Colonic mucosa (tissue), 4 donors: ENCODE data around the gene ACSL4. TPM values are rescaled to one million over a fixed set of nuclear protein-coding genes. Genes with fewer than 3 reads are reported as not detected.

Experiments
- DNase-seq: peaks from one replicate; pipeline ENCODE4 v3.0.0-alpha.2; 2020
- H3K27ac ChIP-seq: fragments of 200-600 bp; one replicate; pipeline ENCODE4 v1.8.0; 2021
- H3K27me3 ChIP-seq: fragments of 200-600 bp; one replicate; pipeline ENCODE4 v1.8.0; 2021
- H3K36me3 ChIP-seq: fragments of 200-600 bp; one replicate; pipeline ENCODE4 v1.8.0; 2021
- H3K4me1 ChIP-seq: fragments of 200-600 bp; one replicate; pipeline ENCODE4 v1.8.0; 2021; ENCODE audit warnings: mild to moderate bottlenecking
- H3K4me3 ChIP-seq: fragments of 200-600 bp; one replicate; pipeline ENCODE4 v1.8.0; 2021
- H3K9ac ChIP-seq, 2 donors: one replicate each; pipeline ENCODE4 v1.7.0; 2013; ENCODE audit warnings: control low read depth in 2 of 2, low read depth in 2 of 2, low read length in 2 of 2
- H3K9me3 ChIP-seq: fragments of 200-600 bp; one replicate; pipeline ENCODE4 v1.8.0; 2021
- intact Hi-C: fragments of 100-400 bp; cut with DNase I; formaldehyde crosslinking; loops from one replicate; pipeline ENCODE4 v1.14.1; 2022
- total RNA-seq, 2 donors: library from RNA; stranded (reverse); fragmentation: NEBNext Ultra II Directional in 1 of 2; extraction: Animal tissue kit (Norgen Biotek cat#: 25700) in 1 of 2; gene quantifications; one replicate each; pipeline ENCODE4 v1.2.1, GENCODE V29; 2021
- TF ChIP-seq, protein P1 (sequence below): fragments of 200-600 bp; IDR thresholded peaks from one replicate; pipeline ENCODE4 v1.8.0; 2022; ENCODE audit warnings: antibody characterized with exemption, mild to moderate bottlenecking
- donor health status: healthy.
- donor health status: DM: no; HTN: no; CAD: no.
- donor health status: DM: no; HTN: no; CAD: no.

Gene ACSL4
- total RNA-seq, 2 donors from 2014 or later = 10.6 to 27.9 TPM

DNA sequence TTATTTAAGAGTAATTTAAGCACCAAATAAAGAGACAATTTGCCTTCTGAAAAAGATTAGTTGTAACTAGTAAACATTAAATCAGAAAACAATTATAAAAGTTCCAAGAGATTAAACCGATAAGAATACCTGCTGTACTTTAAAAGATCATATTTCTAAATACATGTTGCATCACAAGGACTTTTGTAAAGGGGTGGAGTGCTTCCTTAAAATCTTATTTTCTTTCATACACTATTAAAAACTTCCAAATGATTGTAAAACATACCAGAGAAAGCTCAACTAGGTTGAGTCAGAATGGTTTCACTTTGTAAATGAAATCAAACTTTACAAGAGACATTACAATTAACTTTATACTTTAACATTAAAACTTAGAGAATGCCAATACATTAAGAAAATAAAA, 41.8 kb downstream of the ACSL4 start:
- H3K9me3 ChIP-seq = no peaks in the 10 kb centered on the region
- no peak overlapping the region for H3K4me3 ChIP-seq
- no peaks in the 10 kb centered on the region for H3K4me1 ChIP-seq
- no peak for DNase-seq
- H3K36me3 ChIP-seq = no peaks in the 10 kb centered on the region
- TF ChIP-seq, protein P1, sequence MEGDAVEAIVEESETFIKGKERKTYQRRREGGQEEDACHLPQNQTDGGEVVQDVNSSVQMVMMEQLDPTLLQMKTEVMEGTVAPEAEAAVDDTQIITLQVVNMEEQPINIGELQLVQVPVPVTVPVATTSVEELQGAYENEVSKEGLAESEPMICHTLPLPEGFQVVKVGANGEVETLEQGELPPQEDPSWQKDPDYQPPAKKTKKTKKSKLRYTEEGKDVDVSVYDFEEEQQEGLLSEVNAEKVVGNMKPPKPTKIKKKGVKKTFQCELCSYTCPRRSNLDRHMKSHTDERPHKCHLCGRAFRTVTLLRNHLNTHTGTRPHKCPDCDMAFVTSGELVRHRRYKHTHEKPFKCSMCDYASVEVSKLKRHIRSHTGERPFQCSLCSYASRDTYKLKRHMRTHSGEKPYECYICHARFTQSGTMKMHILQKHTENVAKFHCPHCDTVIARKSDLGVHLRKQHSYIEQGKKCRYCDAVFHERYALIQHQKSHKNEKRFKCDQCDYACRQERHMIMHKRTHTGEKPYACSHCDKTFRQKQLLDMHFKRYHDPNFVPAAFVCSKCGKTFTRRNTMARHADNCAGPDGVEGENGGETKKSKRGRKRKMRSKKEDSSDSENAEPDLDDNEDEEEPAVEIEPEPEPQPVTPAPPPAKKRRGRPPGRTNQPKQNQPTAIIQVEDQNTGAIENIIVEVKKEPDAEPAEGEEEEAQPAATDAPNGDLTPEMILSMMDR = no peak
- no peak overlapping the region for H3K9ac ChIP-seq
- H3K27me3 ChIP-seq = no peaks in the 10 kb centered on the region
- intact Hi-C loops = no loop called here
- H3K27ac ChIP-seq = no peak overlapping the region

DNA sequence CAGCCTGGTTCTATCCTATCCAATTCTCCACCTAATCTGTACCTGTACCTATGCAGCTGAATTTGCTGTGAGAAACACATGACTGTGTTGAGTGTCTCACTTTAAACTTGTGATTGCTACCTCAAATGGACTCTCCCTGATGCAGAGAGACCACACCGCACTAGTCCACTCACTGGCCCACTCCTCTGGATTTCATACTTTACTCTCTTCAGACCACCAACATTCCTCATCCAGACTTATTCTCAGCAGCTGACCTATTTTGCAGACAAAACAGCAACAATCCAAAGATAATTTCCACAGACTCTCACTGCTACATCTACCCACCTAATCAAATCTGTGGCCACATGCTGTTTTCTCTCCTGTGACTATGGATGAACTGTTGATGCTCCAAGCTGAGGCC, 45.2 kb downstream of the ACSL4 start:
- intact Hi-C loops = no loop called here
- H3K36me3 ChIP-seq = no peaks in the 10 kb centered on the region

GRCh38 chrX:109685656-109686078, 47.4 kb downstream of the ACSL4 start:
- no peak overlapping the region for H3K4me3 ChIP-seq

More for the DNA sequence above, 45.2 kb downstream of the ACSL4 start:
- H3K4me3 ChIP-seq = no peak overlapping the region
- DNase-seq = no peak
- H3K27me3 ChIP-seq = no peaks in the 10 kb centered on the region
- H3K4me1 ChIP-seq = no peaks in the 10 kb centered on the region
- TF ChIP-seq, protein P1 = no peak
- no peaks in the 10 kb centered on the region for H3K9me3 ChIP-seq
- no peak overlapping the region for H3K27ac ChIP-seq
- H3K9ac ChIP-seq = no peak overlapping the region

GRCh38 chrX:109684136-109684535, 48.9 kb downstream of the ACSL4 start:
- no peaks in the 10 kb centered on the region for H3K9me3 ChIP-seq
- intact Hi-C loops = no loop called here
- H3K4me1 ChIP-seq = no peaks in the 10 kb centered on the region
- no peak for DNase-seq
- TF ChIP-seq, protein P1 = no peak
- no peak overlapping the region for H3K27ac ChIP-seq
- no peaks in the 10 kb centered on the region for H3K27me3 ChIP-seq
- H3K9ac ChIP-seq = no peak overlapping the region
- H3K36me3 ChIP-seq = no peaks in the 10 kb centered on the region
- H3K4me3 ChIP-seq = no peak overlapping the region

More at GRCh38 chrX:109685656-109686078, 47.4 kb downstream of the ACSL4 start:
- Histone ChIP-seq H3K27ac (no peak overlapping the region), H3K9ac (no peak overlapping the region), H3K9me3 (no peaks in the 10 kb centered on the region), H3K27me3 (no peaks in the 10 kb centered on the region), H3K4me1 (no peaks in the 10 kb centered on the region), H3K36me3 (no peaks in the 10 kb centered on the region)
- TF ChIP-seq, protein P1 = no peak
- intact Hi-C loops = no loop called here
- DNase-seq = no peak

DNA sequence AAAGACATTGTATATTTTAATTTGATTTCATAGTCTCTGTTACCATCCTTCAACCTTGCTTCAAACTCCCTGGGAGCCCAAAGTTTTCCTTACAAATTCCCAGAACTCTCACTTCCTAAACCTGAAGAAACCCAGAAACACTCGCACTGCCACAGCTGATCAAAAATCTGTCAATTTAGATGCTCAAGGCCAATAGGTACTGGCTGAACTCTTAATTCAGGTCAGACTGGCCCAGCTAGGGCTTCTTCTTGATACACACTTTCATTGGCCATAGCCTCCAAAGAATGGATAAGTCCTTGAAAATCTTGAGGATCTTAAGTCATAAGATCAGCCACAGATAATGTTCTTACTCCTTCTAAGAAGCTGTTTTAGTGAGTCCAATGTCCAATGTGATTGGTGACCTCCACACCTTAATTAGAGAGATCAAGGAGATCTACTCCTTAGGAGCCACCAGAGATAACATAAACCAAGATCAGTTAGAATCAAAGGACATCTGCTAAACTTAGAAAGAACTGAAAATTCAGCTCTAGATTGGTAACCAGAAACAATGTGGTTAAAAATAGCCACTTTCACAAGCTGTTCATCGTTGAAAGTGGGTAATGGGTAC, 51.5 kb downstream of the ACSL4 start:
- no peaks in the 10 kb centered on the region for H3K4me1 ChIP-seq
- intact Hi-C loops = no loop called here
- no peaks in the 10 kb centered on the region for H3K9me3 ChIP-seq
- DNase-seq = no peak
- H3K27me3 ChIP-seq = no peaks in the 10 kb centered on the region
- no peak overlapping the region for H3K4me3 ChIP-seq
- TF ChIP-seq, protein P1 = no peak
- no peaks in the 10 kb centered on the region for H3K36me3 ChIP-seq
- no peak overlapping the region for H3K27ac ChIP-seq
- H3K9ac ChIP-seq = no peak overlapping the region
